OCI-LY3 (cell line): ENCODE results near the gene PIM2.
A peak's percentile ranks its signal among the peaks of the same experiment; 100 is the strongest.

Source experiments
- H2AFZ ChIP-seq: fragments of 200-600, 300-600 bp; shearing (Covaris generic); 2 replicates; pipeline ENCODE4 v1.6.0; 2014; ENCODE audit warnings: antibody characterized with exemption, low read depth, low read length
- H3K27ac ChIP-seq: fragments of 200-600, 300-600 bp; sonication (generic); 2 replicates; pipeline ENCODE4 v1.5.1; 2014; ENCODE audit warnings: mild to moderate bottlenecking, low read length, moderate library complexity, mixed read lengths
- H3K27me3 ChIP-seq: fragments of 200-600, 300-600 bp; sonication (generic); 2 replicates; pipeline ENCODE4 v1.6.1; 2014; ENCODE audit warnings: low read depth, low read length, mixed read lengths
- H3K36me3 ChIP-seq: fragments of 200-600, 300-600 bp; sonication (generic); replicated peaks from 2 replicates; pipeline ENCODE3; 2014; ENCODE audit warnings: low read depth, low read length, mixed read lengths
- H3K4me1 ChIP-seq: fragments of 300-600, 200-600 bp; sonication (generic); 2 replicates; pipeline ENCODE4 v1.6.1; 2014; ENCODE audit warnings: low read length, mixed read lengths
- H3K4me2 ChIP-seq: fragments of 200-600, 300-600 bp; sonication (generic); 2 replicates; pipeline ENCODE4 v1.6.1; 2014; ENCODE audit warnings: low read length, mixed read lengths
- H3K4me3 ChIP-seq: fragments of 300-600, 200-600 bp; sonication (generic); 2 replicates; pipeline ENCODE4 v1.5.1; 2014; ENCODE audit warnings: antibody characterized with exemption, mild to moderate bottlenecking, low read length, moderate library complexity
- H3K79me2 ChIP-seq: fragments of 300-600, 200-600 bp; shearing (Covaris generic); 2 replicates; pipeline ENCODE4 v1.6.1; 2014; ENCODE audit warnings: mild to moderate bottlenecking, low read length, mixed read lengths
- H3K9ac ChIP-seq: fragments of 300-600, 200-600 bp; shearing (Covaris generic); 2 replicates; pipeline ENCODE4 v1.6.0; 2014; ENCODE audit warnings: mild to moderate bottlenecking, low read length, moderate library complexity
- H3K9me3 ChIP-seq: fragments of 200-600, 300-600 bp; shearing (Covaris generic); 2 replicates; pipeline ENCODE4 v1.6.1; 2014; ENCODE audit warnings: low read length, mixed read lengths; ENCODE audit not compliant: insufficient read depth
- H4K20me1 ChIP-seq: fragments of 200-600, 300-600 bp; sonication (generic); 2 replicates; pipeline ENCODE4 v1.6.1; 2016; ENCODE audit warnings: low read length, mixed read lengths; ENCODE audit not compliant: insufficient read depth
- EZH2phosphoT487 ChIP-seq: fragments of 200-600 bp; shearing (Covaris generic); IDR thresholded peaks from 2 replicates; pipeline ENCODE4 v1.6.1; 2018; ENCODE audit warnings: antibody characterized with exemption, mixed run types, low read depth
- TF ChIP-seq, protein P1 (sequence below): fragments of 200-600, 300-600 bp; sonication (generic); IDR thresholded peaks from 2 replicates; pipeline ENCODE4 v1.5.1; 2014; ENCODE audit warnings: antibody characterized with exemption, low read length, low read depth

Gene PIM2

GRCh38 chrX:48937054-48937907 lies 18.5 kb upstream of the PIM2 start:
- Histone ChIP-seq H4K20me1 (no peaks in the 10 kb centered on the region), H3K4me3 (peak overlapping the region; percentile 62), H3K27me3 (no peaks in the 10 kb centered on the region), H2AFZ (no peak overlapping the region), H3K79me2 (peaks cover 73% of the 10 kb centered on the region), H3K9me3 (no peaks in the 10 kb centered on the region), H3K4me1 (peaks cover 93% of the 10 kb centered on the region), H3K9ac (peak overlapping the region; percentile 98), H3K27ac (peak overlapping the region; percentile 100), H3K36me3 (peaks cover 31% of the 10 kb centered on the region), H3K4me2 (peak overlapping the region; percentile 85)
- TF ChIP-seq EZH2phosphoT487 = peak; percentile 78; the same call in 1 of the 2 replicates
- TF ChIP-seq, protein P1, sequence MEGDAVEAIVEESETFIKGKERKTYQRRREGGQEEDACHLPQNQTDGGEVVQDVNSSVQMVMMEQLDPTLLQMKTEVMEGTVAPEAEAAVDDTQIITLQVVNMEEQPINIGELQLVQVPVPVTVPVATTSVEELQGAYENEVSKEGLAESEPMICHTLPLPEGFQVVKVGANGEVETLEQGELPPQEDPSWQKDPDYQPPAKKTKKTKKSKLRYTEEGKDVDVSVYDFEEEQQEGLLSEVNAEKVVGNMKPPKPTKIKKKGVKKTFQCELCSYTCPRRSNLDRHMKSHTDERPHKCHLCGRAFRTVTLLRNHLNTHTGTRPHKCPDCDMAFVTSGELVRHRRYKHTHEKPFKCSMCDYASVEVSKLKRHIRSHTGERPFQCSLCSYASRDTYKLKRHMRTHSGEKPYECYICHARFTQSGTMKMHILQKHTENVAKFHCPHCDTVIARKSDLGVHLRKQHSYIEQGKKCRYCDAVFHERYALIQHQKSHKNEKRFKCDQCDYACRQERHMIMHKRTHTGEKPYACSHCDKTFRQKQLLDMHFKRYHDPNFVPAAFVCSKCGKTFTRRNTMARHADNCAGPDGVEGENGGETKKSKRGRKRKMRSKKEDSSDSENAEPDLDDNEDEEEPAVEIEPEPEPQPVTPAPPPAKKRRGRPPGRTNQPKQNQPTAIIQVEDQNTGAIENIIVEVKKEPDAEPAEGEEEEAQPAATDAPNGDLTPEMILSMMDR = peak; percentile 65

DNA sequence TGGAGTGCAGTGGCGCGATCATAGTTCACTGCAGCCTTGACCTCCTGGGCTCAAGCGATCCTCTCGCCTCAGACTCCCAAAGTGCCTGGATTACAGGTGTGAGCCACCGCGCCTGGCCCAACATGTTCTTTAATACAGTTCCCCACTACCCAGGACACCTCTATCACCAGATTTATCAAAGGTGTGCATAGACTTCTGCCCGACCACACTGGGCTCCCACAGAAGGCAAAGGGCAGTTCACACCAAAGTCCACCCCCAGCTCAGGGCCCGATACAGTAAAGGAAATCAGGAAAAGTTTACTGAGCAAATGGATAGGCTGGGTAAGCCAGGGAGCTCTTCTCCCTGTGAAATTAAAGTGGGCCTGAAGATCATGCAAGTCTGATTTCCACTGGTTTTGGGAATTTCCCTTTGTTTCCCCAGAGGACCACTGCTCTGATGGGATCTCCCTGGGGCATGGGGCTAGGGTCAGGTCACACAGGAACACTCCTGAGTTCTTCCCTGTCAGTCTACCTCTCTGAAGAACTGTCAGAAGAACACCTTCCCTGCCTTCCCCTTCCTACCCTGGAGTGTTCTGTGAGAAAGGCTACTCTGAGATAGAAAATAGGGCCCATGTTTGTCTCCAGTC lies 17.7 kb upstream of the PIM2 start:
- peaks cover 31% of the 10 kb centered on the region for H3K36me3 ChIP-seq
- H3K4me1 ChIP-seq = peaks cover 87% of the 10 kb centered on the region
- TF ChIP-seq, protein P1 = no peak
- no peak for TF ChIP-seq EZH2phosphoT487
- peak overlapping the region; percentile 100 for H3K27ac ChIP-seq
- peaks cover 70% of the 10 kb centered on the region for H3K79me2 ChIP-seq
- peak overlapping the region; percentile 98 for H3K9ac ChIP-seq
- H3K4me3 ChIP-seq = peak overlapping the region; percentile 58
- H3K27me3 ChIP-seq = no peaks in the 10 kb centered on the region
- H2AFZ ChIP-seq = no peak overlapping the region
- H3K4me2 ChIP-seq = peak overlapping the region; percentile 82
- H4K20me1 ChIP-seq = no peaks in the 10 kb centered on the region
- H3K9me3 ChIP-seq = no peaks in the 10 kb centered on the region

DNA sequence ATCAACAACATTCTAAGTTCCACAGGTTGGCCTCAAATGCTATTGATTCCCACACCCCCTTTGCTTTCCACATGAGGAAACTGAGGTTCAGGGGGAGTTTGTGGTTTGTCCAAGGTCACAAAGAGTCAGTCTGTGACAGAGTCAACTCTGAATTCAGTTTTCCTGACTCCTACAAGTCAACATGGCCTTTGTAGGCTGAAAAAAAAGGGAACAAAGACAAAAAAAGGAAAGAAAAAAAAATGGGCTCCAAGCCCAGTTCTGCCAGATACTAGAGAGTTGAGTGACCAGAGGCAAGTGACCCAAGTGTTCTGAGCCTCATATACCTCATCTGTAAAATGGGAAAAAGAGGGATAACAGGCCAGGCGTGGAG lies 16.5 kb upstream of the PIM2 start:
- H3K4me1 ChIP-seq = peaks cover 76% of the 10 kb centered on the region
- no peaks in the 10 kb centered on the region for H3K9me3 ChIP-seq
- peak overlapping the region; percentile 92 for H3K4me2 ChIP-seq
- peak overlapping the region; percentile 57; the same call in 1 of the 2 replicates for H3K4me3 ChIP-seq
- H3K27ac ChIP-seq = peak overlapping the region; percentile 100
- H4K20me1 ChIP-seq = no peaks in the 10 kb centered on the region
- H3K36me3 ChIP-seq = peaks cover 32% of the 10 kb centered on the region
- H2AFZ ChIP-seq = no peak overlapping the region
- TF ChIP-seq, protein P1 = no peak
- no peak for TF ChIP-seq EZH2phosphoT487
- H3K27me3 ChIP-seq = no peaks in the 10 kb centered on the region
- H3K9ac ChIP-seq = peak overlapping the region; percentile 98
- H3K79me2 ChIP-seq = peaks cover 64% of the 10 kb centered on the region

- peaks cover 31% of the 10 kb centered on the region for H3K36me3 ChIP-seq
- H3K4me3 ChIP-seq = peak overlapping the region; percentile 57
- no peaks in the 10 kb centered on the region for H3K9me3 ChIP-seq
- TF ChIP-seq, protein P1 = no peak
- no peak for TF ChIP-seq EZH2phosphoT487
- no peaks in the 10 kb centered on the region for H4K20me1 ChIP-seq
- H3K4me1 ChIP-seq = peaks cover 70% of the 10 kb centered on the region
- H3K4me2 ChIP-seq = peak overlapping the region; percentile 92
- H3K27ac ChIP-seq = peak overlapping the region; percentile 100
- no peak overlapping the region for H2AFZ ChIP-seq
- peak overlapping the region; percentile 98 for H3K9ac ChIP-seq
- no peaks in the 10 kb centered on the region for H3K27me3 ChIP-seq
- peaks cover 61% of the 10 kb centered on the region for H3K79me2 ChIP-seq
These were observed 15.9 kb upstream of the PIM2 start for GRCh38 chrX:48934581-48935300.
